Cardiac muscle cell (in vitro differentiated cells and primary cell): ENCODE results near the gene CFAP20DC. TPM values are rescaled to one million over a fixed set of nuclear protein-coding genes. Genes with fewer than 3 reads are reported as not detected.

Experiments
- DNase-seq, 2 donors: peaks; one replicate each; pipeline versions ENCODE4 v3.0.0 to v3.0.0-alpha.2; 2010 to 2017; ENCODE audit warnings: low read depth in 1 of 2, low spot score in 1 of 2
- H3K27ac ChIP-seq: fragments of 200-600 bp; sonication (generic); 2 replicates; pipeline ENCODE4 v1.5.1; 2016
- H3K27me3 ChIP-seq: fragments of 200-600 bp; sonication (generic); 2 replicates; pipeline ENCODE4 v1.6.0; 2016; ENCODE audit warnings: control low read depth
- H3K36me3 ChIP-seq: fragments of 200-600 bp; sonication (generic); 2 replicates; pipeline ENCODE4 v1.5.1; 2016; ENCODE audit warnings: control low read depth
- H3K4me1 ChIP-seq: fragments of 200-600 bp; sonication (generic); 2 replicates; pipeline ENCODE4 v1.8.1; 2017; ENCODE audit warnings: low read depth, mild to moderate bottlenecking, mixed run types
- H3K4me3 ChIP-seq: fragments of 200-600 bp; sonication (generic); 2 replicates; pipeline ENCODE4 v1.5.1; 2016; ENCODE audit warnings: mild to moderate bottlenecking
- H3K9me3 ChIP-seq: fragments of 200-600 bp; sonication (generic); 2 replicates; pipeline ENCODE4 v1.5.1; 2017; ENCODE audit warnings: low read depth, mild to moderate bottlenecking, control low read depth
- polyA plus RNA-seq: library from polyadenylated mRNA; unstranded; fragments of >200 nt; fragmentation: Nextera tagmentation; extraction: Ambion mirVana; gene quantifications from 2 replicates; pipeline ENCODE4 v1.2.1, GENCODE V29; 2016
- total RNA-seq: library from RNA; depleted of rRNA; stranded (reverse); fragments of >200 nt; gene quantifications from 2 replicates; pipeline ENCODE4 v1.2.3, GENCODE V29; 2016
- TF ChIP-seq, protein P1 (sequence below): IDR thresholded peaks from 2 replicates; pipeline ENCODE4 v1.5.1; 2012; ENCODE audit warnings: low read depth, mild to moderate bottlenecking, low read length

The CFAP20DC gene
- total and polyA plus RNA-seq, 2 experiments from 2014 or later, result 0.53 to 1.3 TPM

DNA sequence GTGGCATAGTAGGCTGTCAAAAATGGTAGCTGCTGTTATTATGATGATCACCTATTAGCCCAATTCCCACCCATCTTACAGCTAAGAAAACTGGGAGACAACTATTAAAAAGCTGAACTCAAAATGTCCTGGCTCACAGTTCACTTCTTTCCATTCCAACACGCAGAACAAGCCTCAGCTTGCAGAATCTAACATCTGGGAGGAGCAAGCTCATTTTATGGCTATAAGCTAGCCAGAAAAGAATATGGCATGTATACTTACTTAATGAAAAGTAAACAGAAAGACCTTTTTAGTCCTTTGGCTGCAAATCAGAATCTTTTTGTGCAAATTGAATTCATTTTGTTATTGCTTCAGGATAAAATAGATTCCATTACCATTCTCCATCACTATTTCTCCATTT is 34.8 kb upstream of the CFAP20DC start:
- Histone ChIP-seq H3K27me3 (peaks cover 22% of the 10 kb centered on the region), H3K4me1 (peaks cover 5% of the 10 kb centered on the region), H3K9me3 (no peaks in the 10 kb centered on the region), H3K27ac (no peak overlapping the region), H3K36me3 (no peaks in the 10 kb centered on the region), H3K4me3 (no peak overlapping the region)
- TF ChIP-seq, protein P1, sequence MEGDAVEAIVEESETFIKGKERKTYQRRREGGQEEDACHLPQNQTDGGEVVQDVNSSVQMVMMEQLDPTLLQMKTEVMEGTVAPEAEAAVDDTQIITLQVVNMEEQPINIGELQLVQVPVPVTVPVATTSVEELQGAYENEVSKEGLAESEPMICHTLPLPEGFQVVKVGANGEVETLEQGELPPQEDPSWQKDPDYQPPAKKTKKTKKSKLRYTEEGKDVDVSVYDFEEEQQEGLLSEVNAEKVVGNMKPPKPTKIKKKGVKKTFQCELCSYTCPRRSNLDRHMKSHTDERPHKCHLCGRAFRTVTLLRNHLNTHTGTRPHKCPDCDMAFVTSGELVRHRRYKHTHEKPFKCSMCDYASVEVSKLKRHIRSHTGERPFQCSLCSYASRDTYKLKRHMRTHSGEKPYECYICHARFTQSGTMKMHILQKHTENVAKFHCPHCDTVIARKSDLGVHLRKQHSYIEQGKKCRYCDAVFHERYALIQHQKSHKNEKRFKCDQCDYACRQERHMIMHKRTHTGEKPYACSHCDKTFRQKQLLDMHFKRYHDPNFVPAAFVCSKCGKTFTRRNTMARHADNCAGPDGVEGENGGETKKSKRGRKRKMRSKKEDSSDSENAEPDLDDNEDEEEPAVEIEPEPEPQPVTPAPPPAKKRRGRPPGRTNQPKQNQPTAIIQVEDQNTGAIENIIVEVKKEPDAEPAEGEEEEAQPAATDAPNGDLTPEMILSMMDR, result no peak
- no peak for DNase-seq

DNA sequence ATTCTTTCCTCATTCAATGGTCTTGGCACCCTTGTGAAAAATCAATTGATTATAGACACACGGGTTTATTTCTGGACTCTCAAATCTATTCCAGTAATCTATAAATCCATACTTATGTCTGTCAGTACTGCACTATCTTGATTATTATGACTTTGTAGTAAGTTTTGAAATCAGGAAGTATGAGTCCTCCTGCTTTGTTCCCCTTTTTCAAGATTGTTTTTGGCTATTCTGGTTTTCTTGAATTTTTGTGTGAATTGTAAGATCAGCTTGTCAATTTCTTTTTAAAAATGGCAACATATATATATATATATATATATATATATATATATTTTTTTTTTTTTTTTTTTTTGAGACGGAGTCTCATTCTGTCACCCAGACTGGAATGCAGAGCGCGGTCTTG is 32.3 kb upstream of the CFAP20DC start:
- TF ChIP-seq, protein P1, result no peak
- peaks cover 5% of the 10 kb centered on the region for H3K4me1 ChIP-seq
- peaks cover 22% of the 10 kb centered on the region for H3K27me3 ChIP-seq
- H3K27ac ChIP-seq, result no peak overlapping the region
- no peaks in the 10 kb centered on the region for H3K36me3 ChIP-seq
- no peaks in the 10 kb centered on the region for H3K9me3 ChIP-seq
- no peak for DNase-seq
- no peak overlapping the region for H3K4me3 ChIP-seq

DNA sequence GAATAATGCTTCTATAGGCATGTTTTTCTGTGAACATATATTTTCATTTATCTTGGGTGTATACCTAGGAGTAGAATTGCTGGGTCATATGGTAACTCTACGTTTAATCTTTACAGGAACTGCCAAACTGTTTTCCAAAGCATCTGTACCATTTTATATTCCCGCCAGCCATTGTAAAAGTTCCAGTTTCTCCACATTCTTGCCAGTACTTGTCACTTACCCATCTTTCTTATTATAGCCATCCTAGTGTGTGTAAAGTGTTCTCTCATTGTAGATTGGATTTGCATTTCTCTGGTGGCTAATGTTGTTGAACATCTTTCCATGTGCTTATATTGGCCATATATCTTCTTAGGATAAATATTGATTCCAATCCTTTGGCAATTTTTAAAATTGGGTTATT is 31.2 kb upstream of the CFAP20DC start:
- H3K36me3 ChIP-seq, result no peaks in the 10 kb centered on the region
- H3K4me3 ChIP-seq, result no peak overlapping the region
- peaks cover 22% of the 10 kb centered on the region for H3K27me3 ChIP-seq
- DNase-seq, result no peak
- H3K9me3 ChIP-seq, result no peaks in the 10 kb centered on the region
- TF ChIP-seq, protein P1, result no peak
- peaks cover 5% of the 10 kb centered on the region for H3K4me1 ChIP-seq
- H3K27ac ChIP-seq, result no peak overlapping the region

DNA sequence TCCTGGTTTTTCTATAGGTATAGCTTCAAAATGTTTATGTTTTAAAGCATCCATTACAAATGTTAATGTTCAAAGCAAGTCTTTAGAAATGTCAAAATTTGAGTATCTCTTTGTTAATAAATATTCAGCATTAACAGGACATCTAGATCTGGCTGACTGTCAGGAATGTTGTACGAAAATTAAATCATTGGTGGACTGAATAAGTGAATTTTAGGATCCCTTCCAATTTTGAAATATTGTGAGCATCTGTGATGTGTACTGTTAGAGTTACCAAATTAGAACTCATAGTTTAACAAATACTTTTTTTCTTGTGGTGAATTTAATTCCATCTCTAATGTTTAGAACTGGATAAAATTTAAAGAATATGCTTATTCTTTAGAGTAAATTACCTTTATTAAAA is 30.1 kb upstream of the CFAP20DC start:
- Histone ChIP-seq H3K9me3 (no peaks in the 10 kb centered on the region), H3K4me1 (peaks cover 5% of the 10 kb centered on the region), H3K4me3 (no peak overlapping the region), H3K27ac (no peak overlapping the region), H3K27me3 (peaks cover 15% of the 10 kb centered on the region), H3K36me3 (no peaks in the 10 kb centered on the region)
- no peak for DNase-seq
- TF ChIP-seq, protein P1, result no peak

DNA sequence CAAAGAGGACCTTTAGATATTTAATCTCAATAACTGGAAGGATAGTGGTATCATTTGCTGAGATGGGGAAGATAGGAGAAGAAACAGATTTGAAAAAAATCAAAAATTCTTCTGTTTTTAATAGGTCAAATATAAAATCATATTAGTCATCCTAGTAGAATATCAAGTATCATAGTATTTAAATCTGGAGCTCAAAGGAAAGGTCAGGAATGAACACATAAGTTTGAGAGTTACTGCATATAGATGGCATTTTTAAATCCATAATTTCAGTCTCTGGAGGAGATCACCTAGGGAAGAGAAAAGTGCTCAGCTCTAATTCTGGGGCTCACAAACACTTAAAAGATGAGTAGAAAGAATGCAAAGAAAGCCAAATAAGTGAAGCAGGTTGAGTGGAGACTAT is 24.9 kb upstream of the CFAP20DC start:
- H3K27me3 ChIP-seq, result peaks cover 1% of the 10 kb centered on the region
- no peaks in the 10 kb centered on the region for H3K9me3 ChIP-seq
- no peak overlapping the region for H3K4me3 ChIP-seq
- H3K27ac ChIP-seq, result no peak overlapping the region
- no peaks in the 10 kb centered on the region for H3K36me3 ChIP-seq
- H3K4me1 ChIP-seq, result no peaks in the 10 kb centered on the region
- TF ChIP-seq, protein P1, result no peak
- DNase-seq, result no peak

DNA sequence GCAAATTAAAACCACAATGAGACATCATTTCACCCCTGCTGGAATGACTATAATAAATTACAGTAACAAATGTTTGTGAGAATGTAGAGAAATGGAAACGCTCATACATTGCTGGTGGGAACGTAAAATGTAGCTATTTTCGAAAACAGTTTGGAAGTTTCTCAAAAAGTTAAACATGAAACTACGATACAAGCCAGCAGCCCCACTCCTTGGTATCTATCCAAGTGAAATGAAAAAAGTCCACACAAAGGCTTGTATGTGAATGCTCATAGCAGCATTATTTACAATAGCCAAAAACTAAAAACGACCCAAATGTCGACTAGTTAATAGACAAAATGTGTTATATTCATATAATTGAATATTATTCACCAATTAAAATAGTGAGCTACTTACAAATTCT is 22.9 kb upstream of the CFAP20DC start:
- H3K27ac ChIP-seq, result no peak overlapping the region
- H3K9me3 ChIP-seq, result no peaks in the 10 kb centered on the region
- no peak overlapping the region for H3K4me3 ChIP-seq
- H3K4me1 ChIP-seq, result no peaks in the 10 kb centered on the region
- H3K27me3 ChIP-seq, result no peaks in the 10 kb centered on the region
- H3K36me3 ChIP-seq, result no peaks in the 10 kb centered on the region
- DNase-seq, result no peak
- TF ChIP-seq, protein P1, result no peak
